ENCODE data around the gene GARIN3.

GARIN3 gene

GRCh38 chr5:157184117-157184670 is 18.1 kb upstream of the GARIN3 start:
- DNase-seq, result no peak

- DNase-seq, result no peak
These were observed 16.2 kb upstream of the GARIN3 start for GRCh38 chr5:157182143-157182757.

GRCh38 chr5:157180374-157181264 is 14.6 kb upstream of the GARIN3 start, which contains the start of gene ITK:
Gene ITK, plus strand, starts transcription at chr5:157180840. Its CDS starts 138 bp downstream, at chr5:157180978.
- DNase-seq, result no peak

- DNase-seq, result no peak
These were observed 12.9 kb upstream of the GARIN3 start for GRCh38 chr5:157178966-157179365.

- peak; percentile 5 for DNase-seq
These were observed 11.9 kb upstream of the GARIN3 start for GRCh38 chr5:157177953-157178352.

- no peak for DNase-seq
These were observed 9.1 kb upstream of the GARIN3 start for GRCh38 chr5:157175071-157175612.

- no peak for DNase-seq
These were observed 6.3 kb upstream of the GARIN3 start for GRCh38 chr5:157172403-157172802.

GRCh38 chr5:157168286-157168685 is 2.2 kb upstream of the GARIN3 start:
- DNase-seq, result no peak

- no peak for DNase-seq
These were observed 1.2 kb upstream of the GARIN3 start for GRCh38 chr5:157167214-157167621.

GRCh38 chr5:157165668-157166067 is 396 bp downstream of the GARIN3 start:
- no peak for DNase-seq

- no peak for DNase-seq
These were observed 803 bp downstream of the GARIN3 start for GRCh38 chr5:157165261-157165660.

GRCh38 chr5:157164521-157164920 is 1.5 kb downstream of the GARIN3 start:
- no peak for DNase-seq

- no peak for DNase-seq
These were observed 3.0 kb downstream of the GARIN3 start for GRCh38 chr5:157162919-157163510.

- no peak for DNase-seq
These were observed 4.1 kb downstream of the GARIN3 start for GRCh38 chr5:157161996-157162395.

GRCh38 chr5:157160001-157160400 is 6.1 kb downstream of the GARIN3 start:
- DNase-seq, result no peak

GRCh38 chr5:157159209-157159751 is 6.8 kb downstream of the GARIN3 start:
- no peak for DNase-seq

- no peak for DNase-seq
These were observed 8.7 kb downstream of the GARIN3 start for GRCh38 chr5:157157293-157157891.

- DNase-seq, result no peak
These were observed 10.8 kb downstream of the GARIN3 start for GRCh38 chr5:157155297-157155696.

GRCh38 chr5:157150995-157151394 is 15.1 kb downstream of the GARIN3 start:
- DNase-seq, result no peak

GRCh38 chr5:157148734-157149615 is 17.1 kb downstream of the GARIN3 start:
- peak; percentile 83 for DNase-seq
